ENCODE measurements around the gene ABTB1. TPM values are rescaled to one million over a fixed set of nuclear protein-coding genes. Genes with fewer than 3 reads are reported as not detected.

Gene ABTB1
- polyA plus RNA-seq, 1 of the 3 experiments (the other 2 are of a cell fraction) = 30.8 TPM

DNA sequence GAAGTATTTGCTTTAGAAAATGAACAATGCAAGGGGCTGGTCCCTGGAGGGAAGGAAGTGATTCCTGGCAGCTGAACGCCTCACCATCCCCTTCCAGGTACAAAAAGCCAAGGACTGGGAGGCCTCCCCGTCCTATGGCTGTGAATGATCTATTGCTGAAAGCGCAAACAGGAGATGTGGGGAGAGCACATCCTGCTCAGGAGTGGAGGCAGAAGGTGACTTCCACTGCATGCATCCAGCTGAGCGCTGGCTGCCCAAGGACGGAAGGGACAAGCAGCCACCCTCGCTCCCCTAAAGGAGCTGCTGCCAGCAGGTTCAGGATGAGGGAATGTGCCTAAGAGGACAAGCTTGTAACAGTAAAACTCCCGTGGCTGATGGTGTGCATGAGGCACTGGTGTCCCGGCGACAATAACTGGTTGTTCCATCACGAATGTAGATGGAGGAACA is 41.4 kb downstream of the ABTB1 start:
- Histone ChIP-seq H3K36me3 (replicated peaks in 1 of 2; ENCODE audit: control insufficient read depth in 1 of 2, insufficient read depth in 2 of 2, low read length in 1 of 2) (no peaks in the 10 kb centered on the region), H2AFZ (ENCODE audit: low read depth) (no peak overlapping the region), H3K9me3 (no peaks in the 10 kb centered on the region), H3K79me2 (ENCODE audit: insufficient read depth) (no peaks in the 10 kb centered on the region), H3K9me2 (no peaks in the 10 kb centered on the region), H3F3A (replicated peaks; ENCODE audit: insufficient read depth) (no peaks in the 10 kb centered on the region), H3K27me3 (ENCODE audit: insufficient read depth) (no peaks in the 10 kb centered on the region), H4K20me1 (ENCODE audit: insufficient read depth) (no peaks in the 10 kb centered on the region), H3K4me3 (ENCODE audit: low read depth in 2 of 2, low read length in 1 of 2) (no peak overlapping the region), H3K4me2 (no peak overlapping the region), H3K4me1 (ENCODE audit: control insufficient read depth in 1 of 2, insufficient read depth in 2 of 2, low read depth in 1 of 2, low read length in 1 of 2) (peaks cover 0 to 46% of the 10 kb centered on the region in 2 experiments; a peak in 1 of 4 replicates), H3K27ac (ENCODE audit: low read depth in 2 of 2, low read length in 1 of 2) (no peak overlapping the region), H3K9ac (no peak overlapping the region)
- WGBS (ENCODE audit: low lambda C conversion rate) = 75% methylated on average over 10 of the region's 10 CpGs
- ChIA-PET POLR2A (no interaction called here), CTCF (interaction anchor here (0.7 to 1.0 kb wide), 2 partner anchors 9 to 15 kb away, joined by 3 to 4 read pairs; no protein-coding TSS in a partner anchor)
- no peak for TF ChIP-seq RAD21 (IDR thresholded peaks at IDR 0.05; ENCODE audit: low read length)
- TF ChIP-seq EP300 (IDR thresholded peaks at IDR 0.05; ENCODE audit: borderline replicate concordance in 1 of 2, low read depth in 1 of 2, low read length in 1 of 2) = no peak
- no peak for TF ChIP-seq TEAD4 (IDR thresholded peaks at IDR 0.05; ENCODE audit: borderline replicate concordance, insufficient read depth)
- no peak for TF ChIP-seq ELF1 (IDR thresholded peaks at IDR 0.05)
- TF ChIP-seq SIN3A (IDR thresholded peaks at IDR 0.05; ENCODE audit: borderline replicate concordance, low read depth, low read length) = no peak
- no peak for TF ChIP-seq FOXJ3 (CRISPR knock-in tag; IDR thresholded peaks at IDR 0.05)
- TF ChIP-seq, protein P1, sequence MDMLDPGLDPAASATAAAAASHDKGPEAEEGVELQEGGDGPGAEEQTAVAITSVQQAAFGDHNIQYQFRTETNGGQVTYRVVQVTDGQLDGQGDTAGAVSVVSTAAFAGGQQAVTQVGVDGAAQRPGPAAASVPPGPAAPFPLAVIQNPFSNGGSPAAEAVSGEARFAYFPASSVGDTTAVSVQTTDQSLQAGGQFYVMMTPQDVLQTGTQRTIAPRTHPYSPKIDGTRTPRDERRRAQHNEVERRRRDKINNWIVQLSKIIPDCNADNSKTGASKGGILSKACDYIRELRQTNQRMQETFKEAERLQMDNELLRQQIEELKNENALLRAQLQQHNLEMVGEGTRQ (IDR thresholded peaks at IDR 0.05; ENCODE audit: borderline replicate concordance, low read depth, low read length) = no peak
- no peak for TF ChIP-seq RXRA (IDR thresholded peaks at IDR 0.05; ENCODE audit: borderline replicate concordance, low read depth)
- TF ChIP-seq FOXM1 (IDR thresholded peaks at IDR 0.05; ENCODE audit: low read depth) = no peak
- TF ChIP-seq, protein P2, sequence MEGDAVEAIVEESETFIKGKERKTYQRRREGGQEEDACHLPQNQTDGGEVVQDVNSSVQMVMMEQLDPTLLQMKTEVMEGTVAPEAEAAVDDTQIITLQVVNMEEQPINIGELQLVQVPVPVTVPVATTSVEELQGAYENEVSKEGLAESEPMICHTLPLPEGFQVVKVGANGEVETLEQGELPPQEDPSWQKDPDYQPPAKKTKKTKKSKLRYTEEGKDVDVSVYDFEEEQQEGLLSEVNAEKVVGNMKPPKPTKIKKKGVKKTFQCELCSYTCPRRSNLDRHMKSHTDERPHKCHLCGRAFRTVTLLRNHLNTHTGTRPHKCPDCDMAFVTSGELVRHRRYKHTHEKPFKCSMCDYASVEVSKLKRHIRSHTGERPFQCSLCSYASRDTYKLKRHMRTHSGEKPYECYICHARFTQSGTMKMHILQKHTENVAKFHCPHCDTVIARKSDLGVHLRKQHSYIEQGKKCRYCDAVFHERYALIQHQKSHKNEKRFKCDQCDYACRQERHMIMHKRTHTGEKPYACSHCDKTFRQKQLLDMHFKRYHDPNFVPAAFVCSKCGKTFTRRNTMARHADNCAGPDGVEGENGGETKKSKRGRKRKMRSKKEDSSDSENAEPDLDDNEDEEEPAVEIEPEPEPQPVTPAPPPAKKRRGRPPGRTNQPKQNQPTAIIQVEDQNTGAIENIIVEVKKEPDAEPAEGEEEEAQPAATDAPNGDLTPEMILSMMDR (IDR thresholded peaks at IDR 0.05) = no peak
- TF ChIP-seq, protein P3, sequence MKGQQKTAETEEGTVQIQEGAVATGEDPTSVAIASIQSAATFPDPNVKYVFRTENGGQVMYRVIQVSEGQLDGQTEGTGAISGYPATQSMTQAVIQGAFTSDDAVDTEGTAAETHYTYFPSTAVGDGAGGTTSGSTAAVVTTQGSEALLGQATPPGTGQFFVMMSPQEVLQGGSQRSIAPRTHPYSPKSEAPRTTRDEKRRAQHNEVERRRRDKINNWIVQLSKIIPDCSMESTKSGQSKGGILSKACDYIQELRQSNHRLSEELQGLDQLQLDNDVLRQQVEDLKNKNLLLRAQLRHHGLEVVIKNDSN (IDR thresholded peaks at IDR 0.05; ENCODE audit: borderline replicate concordance, low read depth) = no peak
- TF ChIP-seq TAF1 (IDR thresholded peaks at IDR 0.05; ENCODE audit: borderline replicate concordance, low read depth, low read length) = no peak
- no peak for TF ChIP-seq SMC3 (IDR thresholded peaks at IDR 0.05; ENCODE audit: low read depth, low read length)
- no peak for TF ChIP-seq MEF2A (IDR thresholded peaks at IDR 0.05; ENCODE audit: borderline replicate concordance, low read depth)
- no peak for TF ChIP-seq RCOR1 (IDR thresholded peaks at IDR 0.05; ENCODE audit: low read length)
- no peak for DNase-seq
